GM13977 (cell line): ENCODE results near the gene RPS16.

Experiments used
- DNase-seq: peaks from one replicate; pipeline ENCODE4 v3.0.0; 2012; ENCODE audit warnings: low spot score
- CTCF ChIP-seq: IDR thresholded peaks from 2 replicates; pipeline ENCODE4 v1.5.1; 2012; ENCODE audit warnings: mild to moderate bottlenecking, control low read depth; ENCODE audit not compliant: insufficient read depth; ENCODE audit errors: extremely low read depth, missing control alignments
- in situ Hi-C: fragments of 300-500 bp; cut with MboI; formaldehyde crosslinking; loops from one replicate; pipeline ENCODE4 v1.12.0; 2022; ENCODE audit warnings: low sequenced_read_pairs, low pct_unique_long_range_greater_than_20kb, mixed read lengths, inconsistent platforms; ENCODE audit not compliant: unreplicated experiment

RPS16 gene

GRCh38 chr19:39401070-39401548 is 34.6 kb downstream of the RPS16 start:
- TF ChIP-seq CTCF = no peak
- no peak for DNase-seq
- in situ Hi-C loops = no loop called here

- TF ChIP-seq CTCF = no peak
- in situ Hi-C loops = no loop called here
- DNase-seq = no peak
Observed at GRCh38 chr19:39400061-39400460, 35.7 kb downstream of the RPS16 start.

GRCh38 chr19:39399668-39400050 is 36.1 kb downstream of the RPS16 start:
- in situ Hi-C loops = no loop called here
- no peak for TF ChIP-seq CTCF
- no peak for DNase-seq

GRCh38 chr19:39398297-39398864 is 37.4 kb downstream of the RPS16 start:
- no peak for DNase-seq
- in situ Hi-C loops = no loop called here
- no peak for TF ChIP-seq CTCF

GRCh38 chr19:39397360-39398296 is 38.1 kb downstream of the RPS16 start:
- TF ChIP-seq CTCF = peak; percentile 98
- in situ Hi-C loops = no loop called here
- DNase-seq = peak; percentile 87

- TF ChIP-seq CTCF = peak; percentile 25
- in situ Hi-C loops = no loop called here
- DNase-seq = peak; percentile 99
Observed at GRCh38 chr19:39390751-39391437, 44.9 kb downstream of the RPS16 start, which contains the start of the genes MED29 and PAF1. MED29 (plus strand) TSS chr19:39391378; CDS start chr19:39391423, 45 bp downstream. PAF1 (minus strand) TSS chr19:39391106; CDS start chr19:39390864, 242 bp downstream.
